Right lobe of liver (tissue), 4 donors: Measurements from ENCODE around the gene LRCH3.

Experiments used
- CTCF ChIP-seq, 4 donors: fragments of 200-600 bp in 3 of 4; fragments of 450-650 bp in 1 of 4; IDR thresholded peaks; one replicate each; pipeline versions ENCODE4 v1.5.1 to v1.8.0; 2016 to 2022; ENCODE audit warnings: antibody characterized with exemption in 4 of 4, mild to moderate bottlenecking in 2 of 4
- POLR2A ChIP-seq: fragments of 450-650 bp; IDR thresholded peaks from one replicate; pipeline ENCODE4 v1.6.1; 2017; ENCODE audit warnings: antibody characterized with exemption, mild to moderate bottlenecking
- donor health status: DM: no; HTN: no; CAD: no.
- donor health status: DM: no; HTN: no; CAD: no.
- donor health status: DM: no; HTN: yes; CAD: no.

- no peak for TF ChIP-seq CTCF (IDR thresholded peaks at IDR 0.05)
- TF ChIP-seq POLR2A = no peak
Observed at GRCh38 chr3:197882586-197882985, 91.5 kb downstream of the LRCH3 start.
